Erythroblast (primary cell): ENCODE data around the gene SYT15.
"Not testable (repeated sequence)": the region's sequence is repeated elsewhere in the genome, so short reads cannot be mapped to it uniquely, and the experiment has no call there.

Experiments
- GATA1 ChIP-seq: IDR thresholded peaks from 2 replicates; pipeline ENCODE4 v1.6.1; 2011; ENCODE audit warnings: low read depth, mild to moderate bottlenecking, control low read depth, low read length, moderate library complexity
- POLR2A ChIP-seq: IDR thresholded peaks from 2 replicates; pipeline ENCODE4 v1.6.1; 2011; ENCODE audit warnings: mild to moderate bottlenecking, low read length

GRCh38 chr10:46594453-46595063 lies 15.6 kb downstream of the SYT15 start:
- not testable (repeated sequence) for TF ChIP-seq POLR2A, GATA1
